K562 (cell line): ENCODE measurements around the gene JKAMP. TPM values are rescaled to one million over a fixed set of nuclear protein-coding genes. Genes with fewer than 3 reads are reported as not detected.

ENCODE experiments used
- ATAC-seq: fragments of 200-7000 bp; cut with Tn5 transposase; 3 replicates; pipeline ENCODE4 v1.9.1; 2020; ENCODE audit warnings: moderate library complexity
- BruUV-seq: library from RNA; stranded (reverse); fragments of 400-500 nt; replicated peaks from 2 replicates; lab custom pipeline; 2021; lab: Mats Ljungman, UMichigan
- CTCF ChIA-PET: fragments of 300-600 bp; formaldehyde crosslinking; extraction: SDS; loops from one replicate; lab custom pipeline; 2021; ENCODE audit warnings: low intra/inter-chr PET ratio; lab: Yijun Ruan, JAX
- POLR2A ChIA-PET: fragments of 300-600, 350-650 bp; sonication (Branson Sonifier 250); formaldehyde crosslinking; extraction: SDS; loops from one replicate; lab custom pipeline; 2021; ENCODE audit warnings: antibody characterized with exemption, inconsistent platforms; lab: Yijun Ruan, JAX
- DNase-seq, 4 experiments: peaks; one replicate each; pipeline versions ENCODE4 v3.0.0 to v3.0.0-alpha.2; 2011 to 2018; ENCODE audit warnings: low spot score in 3 of 4, mixed read lengths in 3 of 4; ENCODE audit errors: extremely low read depth in 1 of 4
- FAIRE-seq: peaks from 2 replicates; lab custom pipeline; 2011; peaks lifted over from hg19 to GRCh38; lab: Jason Lieb, UNC
- H2AFZ ChIP-seq: 2 replicates; pipeline ENCODE4 v1.6.0; 2011; ENCODE audit warnings: low read depth, low read length, control low read depth, inconsistent platforms
- H3K27ac ChIP-seq: fragments of 200-600 bp; 3 replicates; pipeline ENCODE4 v1.8.0; 2011; ENCODE audit warnings: low read depth, mild to moderate bottlenecking, control low read depth, inconsistent platforms, low read length, moderate library complexity, mixed read lengths; ENCODE audit errors: extremely low read depth
- H3K27me3 ChIP-seq, 2 experiments: fragments of 300-600 bp in 1 of 2; 2 replicates in 1 of 2; 3 replicates in 1 of 2; pipeline versions ENCODE4 v1.6.0 to v1.8.0; 2011; ENCODE audit warnings: inconsistent platforms in 2 of 2, low read length in 2 of 2, mild to moderate bottlenecking in 1 of 2, mixed read lengths in 1 of 2, moderate library complexity in 1 of 2; ENCODE audit not compliant: control insufficient read depth in 2 of 2, insufficient read depth in 2 of 2
- H3K36me3 ChIP-seq: fragments of 300-600 bp; 3 replicates; pipeline ENCODE4 v1.8.0; 2011; ENCODE audit warnings: mild to moderate bottlenecking, low read length, inconsistent platforms; ENCODE audit not compliant: control insufficient read depth, insufficient read depth
- H3K4me1 ChIP-seq, 2 experiments: fragments of 200-600 bp in 1 of 2; replicated peaks in 1 of 2; 2 replicates in 1 of 2; 3 replicates in 1 of 2; pipeline versions ENCODE4 v1.5.1 to v1.8.0; 2011; ENCODE audit warnings: inconsistent platforms in 2 of 2, low read length in 2 of 2, mild to moderate bottlenecking in 1 of 2, mixed read lengths in 1 of 2, moderate library complexity in 1 of 2; ENCODE audit not compliant: control insufficient read depth in 2 of 2, insufficient read depth in 2 of 2
- H3K4me2 ChIP-seq: 2 replicates; pipeline ENCODE4 v1.6.1; 2011; ENCODE audit warnings: low read length, control low read depth, inconsistent platforms, mixed read lengths; ENCODE audit not compliant: insufficient read depth
- H3K4me3 ChIP-seq: fragments of 200-600 bp; sonication (generic), shearing (Covaris generic); 2 replicates; pipeline ENCODE4 v1.5.1; 2016; ENCODE audit warnings: control low read depth, inconsistent platforms
- H3K79me2 ChIP-seq: fragments of 200-600 bp; 3 replicates; pipeline ENCODE4 v1.8.0; 2011; ENCODE audit warnings: low read length, inconsistent platforms; ENCODE audit not compliant: control insufficient read depth, insufficient read depth
- H3K9ac ChIP-seq, 2 experiments: 2 replicates each; pipeline versions ENCODE4 v1.6.0 to v1.6.1; 2011; ENCODE audit warnings: low read depth in 2 of 2, low read length in 2 of 2, control low read depth in 1 of 2, inconsistent platforms in 1 of 2, mild to moderate bottlenecking in 1 of 2, mixed read lengths in 1 of 2; ENCODE audit not compliant: insufficient read depth in 1 of 2
- H3K9me1 ChIP-seq: one replicate; pipeline ENCODE4 v1.6.0; 2011; ENCODE audit warnings: inconsistent platforms, mild to moderate bottlenecking, low read length, moderate library complexity; ENCODE audit not compliant: control insufficient read depth, insufficient read depth
- H3K9me3 ChIP-seq: replicated peaks from 2 replicates; pipeline ENCODE4 v1.5.1; 2011; ENCODE audit warnings: low read depth, low read length, inconsistent platforms; ENCODE audit not compliant: control insufficient read depth, insufficient read depth
- H4K20me1 ChIP-seq: replicated peaks from 2 replicates; pipeline ENCODE4 v1.6.1; 2011; ENCODE audit warnings: low read length, inconsistent platforms, mixed read lengths; ENCODE audit not compliant: control insufficient read depth, insufficient read depth
- ARID1B ChIP-seq: fragments of 450-650 bp; IDR thresholded peaks from 2 replicates; pipeline ENCODE4 v1.6.1; 2016; ENCODE audit warnings: antibody characterized with exemption, mild to moderate bottlenecking, inconsistent platforms
- BCL6 ChIP-seq: fragments of 250-450 bp; sonication (Bioruptor Pico); IDR thresholded peaks from 2 replicates; pipeline ENCODE4 v1.4.0; 2020
- NR2F6 ChIP-seq: fragments of 450-650 bp; formaldehyde crosslinking; IDR thresholded peaks from 2 replicates; pipeline ENCODE4 v1.4.0; 2020; ENCODE audit warnings: mild to moderate bottlenecking
- RCOR1 ChIP-seq, 2 experiments: IDR thresholded peaks; 2 replicates each; pipeline ENCODE4 v1.6.1; 2012; ENCODE audit warnings: low read depth in 2 of 2, low read length in 2 of 2, borderline replicate concordance in 1 of 2, improper control_type of control experiment in 1 of 2
- TCFL5 ChIP-seq: fragments of 250-450 bp; sonication (Bioruptor Pico); conservative IDR thresholded peaks from 2 replicates; pipeline ENCODE4 v1.6.1; 2021; ENCODE audit warnings: mild to moderate bottlenecking, moderate library complexity, matching md5 sums
- ZNF785 ChIP-seq: fragments of 250-450 bp; sonication (Bioruptor Pico); IDR thresholded peaks from 2 replicates; pipeline ENCODE4 v1.4.0; 2020; ENCODE audit warnings: mild to moderate bottlenecking
- whole genome bisulfite sequencing: fragments of 100-300 bp; shearing (Covaris generic); methylation state at CpG from one replicate; pipeline ENCODE4 v1.1.6; 2016; ENCODE audit warnings: low coverage, mixed read lengths; ENCODE audit not compliant: insufficient coverage; ENCODE audit errors: missing lambda C conversion rate; 5-methylcytosine and 5-hydroxymethylcytosine counted together
- in situ Hi-C: fragments of 300-500 bp; cut with MboI; formaldehyde crosslinking; loops from 4 replicates; pipeline ENCODE4 v1.15.0; 2018; ENCODE audit warnings: inconsistent platforms, mixed read lengths
- intact Hi-C: fragments of 100-400 bp; cut with micrococcal nuclease; formaldehyde crosslinking; loops from 2 replicates; pipeline ENCODE4 v1.14.2; 2022
- polyA plus RNA-seq, 8 experiments: library from polyadenylated mRNA; depleted of rRNA in 4 of 8; stranded (reverse) in 5 of 8; unstranded in 3 of 8; fragments of >200 nt; fragmentation: Nextera tagmentation in 2 of 8; fragmentation: Illumina TruSeq in 1 of 8; extraction: Ambion mirVana in 2 of 8; extraction: Trizol in 1 of 8; gene quantifications; 2 replicates each; pipeline versions ENCODE4 v1.2.1 to v1.2.3, GENCODE V29; 2011 to 2014; ENCODE audit warnings: inconsistent platforms in 1 of 8, missing spikeins in 1 of 8
- total RNA-seq, 7 experiments: library from RNA; depleted of rRNA in 6 of 7; stranded (reverse); fragments of >200 nt in 6 of 7; fragmentation: Illumina TruSeq in 2 of 7; extraction: Trizol in 2 of 7; gene quantifications; 2 replicates each; pipeline versions ENCODE4 v1.2.1 to v1.2.3, GENCODE V29; 2011 to 2021; ENCODE audit warnings: low replicate concordance in 1 of 7
- TF ChIP-seq, protein P1 (sequence below): fragments of 450-650 bp; formaldehyde crosslinking; IDR thresholded peaks from 2 replicates; pipeline ENCODE4 v1.4.0; 2022; ENCODE audit warnings: mild to moderate bottlenecking, moderate library complexity

Gene JKAMP
- total and polyA plus RNA-seq, 9 of the 15 experiments (the other 6 are each of a cell fraction or from before 2014, with no cell fraction given) = 19.3 to 119 (median 33.8) TPM

- H3K36me3 ChIP-seq = peaks cover 76% of the 10 kb centered on the region
- no peaks in the 10 kb centered on the region for H3K9me3 ChIP-seq
- H4K20me1 ChIP-seq = no peaks in the 10 kb centered on the region; the same call in 1 of the 2 replicates
- H3K9ac ChIP-seq = no peak overlapping the region
- ATAC-seq (no peak), FAIRE-seq (no peak), DNase-seq (no peak)
- intact Hi-C loops = no loop called here
- 100% methylated on average over 1 of the region's 1 CpG for WGBS
- H3K79me2 ChIP-seq = peaks cover 8% of the 10 kb centered on the region; the same call in 2 of the 3 replicates
- TF ChIP-seq BCL6 (CRISPR knock-in tag) (no peak), TCFL5 (no peak), RCOR1 (IDR thresholded peaks at IDR 0.05; ENCODE audit: borderline replicate concordance in 1 of 2, low read depth in 2 of 2, low read length in 2 of 2) (no peak), ZNF785 (CRISPR knock-in tag) (no peak), NR2F6 (no peak), ARID1B (no peak)
- TF ChIP-seq, protein P1, sequence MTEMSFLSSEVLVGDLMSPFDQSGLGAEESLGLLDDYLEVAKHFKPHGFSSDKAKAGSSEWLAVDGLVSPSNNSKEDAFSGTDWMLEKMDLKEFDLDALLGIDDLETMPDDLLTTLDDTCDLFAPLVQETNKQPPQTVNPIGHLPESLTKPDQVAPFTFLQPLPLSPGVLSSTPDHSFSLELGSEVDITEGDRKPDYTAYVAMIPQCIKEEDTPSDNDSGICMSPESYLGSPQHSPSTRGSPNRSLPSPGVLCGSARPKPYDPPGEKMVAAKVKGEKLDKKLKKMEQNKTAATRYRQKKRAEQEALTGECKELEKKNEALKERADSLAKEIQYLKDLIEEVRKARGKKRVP (CRISPR knock-in tag) = no peak
- POLR2A ChIA-PET = no interaction called here
- H3K4me3 ChIP-seq = no peak overlapping the region
- H3K9me1 ChIP-seq = no peaks in the 10 kb centered on the region
- H3K4me2 ChIP-seq = no peak overlapping the region
- no peaks in the 10 kb centered on the region for H3K27me3 ChIP-seq
- peaks cover under 1 to 6% of the 10 kb centered on the region in 2 experiments; a peak in 2 of 5 replicates for H3K4me1 ChIP-seq
- no peak overlapping the region for H3K27ac ChIP-seq
- no TSS peak for BruUV-seq
- CTCF ChIA-PET = no interaction called here
- in situ Hi-C loops = no loop called here
- no peak overlapping the region for H2AFZ ChIP-seq
These were observed 8.6 kb upstream of the JKAMP start for GRCh38 chr14:59475709-59476108.
